Right renal pelvis (tissue), 4 donors: Measurements from ENCODE around the gene RNF213. TPM values are rescaled to one million over a fixed set of nuclear protein-coding genes. Genes with fewer than 3 reads are reported as not detected.
A peak's percentile ranks its signal among the peaks of the same experiment; 100 is the strongest.

Experiments
- DNase-seq, 4 donors: peaks; one replicate each; pipeline ENCODE4 v3.0.0-alpha.2; 2013; ENCODE audit warnings: low read depth in 4 of 4, low spot score in 3 of 4, missing footprints in 1 of 4
- polyA plus RNA-seq, 4 donors: library from polyadenylated mRNA; unstranded; fragments of 120-200 nt; gene quantifications; one replicate each; pipeline ENCODE4 v1.2.1, GENCODE V29; 2013; ENCODE audit not compliant: insufficient read length in 4 of 4

Gene RNF213
- polyA plus RNA-seq, 4 donors = 51.7 to 61.4 (median 55.2) TPM

DNA sequence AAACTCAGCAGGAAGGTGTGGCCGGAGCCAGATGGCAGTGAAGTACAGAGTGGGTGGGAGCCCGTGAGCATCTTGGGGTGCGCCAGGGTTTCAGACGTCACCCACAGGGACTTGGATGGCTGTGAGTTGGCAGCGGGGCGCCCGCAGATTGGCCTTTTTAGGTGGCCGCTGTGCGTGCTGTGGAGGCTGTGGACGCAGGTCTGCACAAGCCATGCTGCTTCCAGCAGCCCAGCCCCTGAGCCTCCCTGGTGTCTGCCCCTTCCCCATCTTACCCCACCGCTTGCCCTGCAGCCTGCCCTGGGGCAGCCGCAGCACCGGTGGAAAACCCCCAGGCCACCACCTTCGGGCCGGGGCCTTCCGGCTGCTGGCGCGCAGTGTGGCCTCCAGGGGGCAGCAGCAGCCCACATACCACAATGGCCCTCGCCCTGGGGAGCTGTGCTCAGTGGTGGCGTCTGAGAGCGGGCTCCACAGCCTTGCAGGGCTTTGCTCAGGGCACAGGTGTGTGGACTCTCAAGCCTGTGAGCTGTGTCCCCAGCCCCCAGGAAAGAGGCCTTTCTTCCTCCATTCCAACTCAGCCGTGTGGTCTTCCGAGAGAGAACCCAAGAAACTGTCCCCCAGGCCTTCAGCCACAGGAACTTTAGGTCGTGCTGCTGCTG is 166.1 kb downstream of the RNF213 start:
- DNase-seq = peak; percentile 31 to 59 (median 45)

DNA sequence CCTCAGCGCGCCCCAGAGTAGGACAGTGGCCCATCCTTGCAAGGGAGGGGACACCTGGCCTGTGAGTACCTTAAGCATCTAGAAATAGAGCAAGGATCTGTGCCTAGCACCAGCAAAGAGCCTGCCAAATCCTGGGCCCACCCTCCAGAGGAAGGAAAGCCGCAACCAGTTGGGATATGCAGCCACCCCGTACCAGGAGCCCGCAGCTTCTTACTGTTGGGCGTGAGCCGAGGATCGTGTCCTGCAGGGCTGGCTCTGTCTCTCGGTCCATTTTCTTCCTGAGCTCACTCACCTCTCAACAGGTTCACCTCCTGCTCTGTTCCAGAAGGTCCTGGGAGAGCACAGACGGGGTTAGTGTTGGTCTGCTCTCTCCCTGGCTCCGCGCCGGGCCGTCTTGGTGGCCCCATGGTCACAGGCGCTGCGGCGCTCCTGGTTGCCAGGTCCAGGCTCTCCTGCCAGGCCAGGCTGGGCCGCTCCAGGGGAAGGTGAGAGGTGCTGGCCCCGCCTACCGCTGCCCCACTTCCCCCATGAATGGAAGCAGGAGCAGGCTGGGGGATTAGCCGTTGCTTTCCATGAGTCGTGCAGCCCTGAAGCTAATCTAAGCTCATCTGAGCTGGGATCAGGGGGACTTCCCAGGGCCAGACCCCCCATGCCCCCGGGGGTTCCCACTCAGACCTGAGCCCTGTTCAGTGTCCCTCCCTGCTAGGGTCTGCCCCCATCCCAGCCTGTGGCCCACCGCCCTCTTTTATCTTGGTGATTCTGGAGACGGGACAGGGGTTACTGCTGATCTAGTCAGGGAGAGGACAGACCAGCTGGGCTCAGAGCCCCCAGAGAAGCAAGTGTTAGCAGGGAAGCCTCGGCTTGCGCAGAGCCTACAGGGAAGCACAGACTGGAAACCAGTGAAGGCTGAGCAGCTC is 167.0 kb downstream of the RNF213 start:
- no peak for DNase-seq

DNA sequence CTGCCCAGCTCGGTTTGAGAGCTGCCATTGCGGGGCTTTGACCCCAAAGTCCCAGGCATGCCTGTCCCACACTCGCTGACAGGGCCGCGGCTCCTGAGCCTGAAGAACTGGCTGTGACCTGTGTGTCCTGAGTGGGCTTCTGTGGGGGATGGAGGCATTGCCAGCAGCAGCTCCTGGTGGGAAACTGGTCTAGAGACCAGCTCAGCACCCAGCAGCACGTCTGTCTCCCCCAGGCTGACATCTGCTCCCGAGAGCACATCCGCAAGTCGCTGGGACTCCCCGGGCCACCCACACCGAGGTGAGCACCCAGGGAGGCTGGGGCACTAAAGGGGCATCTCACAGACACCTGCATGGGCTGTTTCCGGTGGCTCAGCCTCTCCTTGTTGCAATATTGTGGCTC is 167.7 kb downstream of the RNF213 start:
- no peak for DNase-seq

DNA sequence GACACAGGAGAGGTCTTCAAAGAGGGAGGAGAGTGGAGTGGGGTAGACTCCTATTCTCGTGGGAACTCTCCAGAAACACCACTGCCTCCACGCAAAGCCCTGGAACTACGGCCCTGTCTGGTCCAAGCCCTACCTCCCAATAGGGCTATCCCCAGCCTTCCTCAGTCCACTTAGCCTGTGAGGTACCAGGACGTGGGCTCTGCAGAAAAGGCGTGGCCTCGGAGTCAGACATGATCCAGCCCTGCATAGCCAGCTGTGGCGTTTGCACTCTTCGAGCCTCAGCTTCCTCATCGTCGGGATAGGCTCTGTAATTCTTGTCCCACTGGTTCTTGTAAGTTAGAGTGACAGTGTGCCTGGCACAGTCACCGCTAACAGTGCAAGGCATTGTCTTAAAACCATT is 168.1 kb downstream of the RNF213 start:
- DNase-seq = no peak

DNA sequence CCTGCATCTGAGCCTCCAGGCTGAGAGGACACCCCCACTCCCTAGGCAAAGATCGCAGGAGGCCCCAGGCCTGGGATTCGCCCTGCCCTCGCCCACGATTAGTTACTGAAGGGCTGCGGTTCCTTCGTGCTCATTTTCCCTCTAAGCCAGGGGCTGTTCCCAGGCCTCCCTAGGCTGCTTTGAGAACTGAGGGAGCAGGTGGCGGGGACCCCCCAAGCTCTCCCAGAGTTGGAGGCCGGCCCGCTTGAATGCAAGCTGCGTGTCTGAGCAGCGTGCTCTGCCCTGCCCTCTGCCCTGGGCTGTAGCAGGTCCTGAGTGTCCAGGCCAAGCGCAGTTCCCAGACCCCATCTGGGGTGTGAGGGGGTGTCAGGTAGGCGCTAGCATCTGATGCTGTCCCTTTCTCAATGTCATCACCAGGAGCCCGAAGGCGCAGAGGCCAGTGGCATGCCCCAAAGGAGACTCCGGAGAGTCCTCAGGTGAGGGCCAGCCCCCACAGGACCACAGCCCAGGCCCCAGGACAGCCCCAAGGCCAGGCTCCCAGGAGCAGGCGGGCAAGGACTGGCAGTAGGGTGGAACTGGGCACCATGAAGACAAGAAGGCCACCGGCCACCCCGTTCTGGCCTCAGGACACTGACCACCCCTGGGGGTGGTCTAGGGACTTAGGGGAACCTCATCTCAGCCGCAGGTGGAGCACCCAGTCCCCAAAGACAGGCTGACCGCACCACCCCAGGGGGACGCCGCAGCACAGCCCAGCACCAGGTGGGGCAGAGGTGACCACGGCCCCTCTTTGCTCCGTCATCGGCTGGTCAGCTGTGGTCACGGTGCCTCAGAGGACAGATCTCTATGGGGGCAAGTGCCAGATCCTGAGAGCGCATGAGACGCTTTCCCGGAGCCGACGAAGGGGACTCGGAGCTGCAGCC is 169.0 kb downstream of the RNF213 start:
- DNase-seq = no peak

DNA sequence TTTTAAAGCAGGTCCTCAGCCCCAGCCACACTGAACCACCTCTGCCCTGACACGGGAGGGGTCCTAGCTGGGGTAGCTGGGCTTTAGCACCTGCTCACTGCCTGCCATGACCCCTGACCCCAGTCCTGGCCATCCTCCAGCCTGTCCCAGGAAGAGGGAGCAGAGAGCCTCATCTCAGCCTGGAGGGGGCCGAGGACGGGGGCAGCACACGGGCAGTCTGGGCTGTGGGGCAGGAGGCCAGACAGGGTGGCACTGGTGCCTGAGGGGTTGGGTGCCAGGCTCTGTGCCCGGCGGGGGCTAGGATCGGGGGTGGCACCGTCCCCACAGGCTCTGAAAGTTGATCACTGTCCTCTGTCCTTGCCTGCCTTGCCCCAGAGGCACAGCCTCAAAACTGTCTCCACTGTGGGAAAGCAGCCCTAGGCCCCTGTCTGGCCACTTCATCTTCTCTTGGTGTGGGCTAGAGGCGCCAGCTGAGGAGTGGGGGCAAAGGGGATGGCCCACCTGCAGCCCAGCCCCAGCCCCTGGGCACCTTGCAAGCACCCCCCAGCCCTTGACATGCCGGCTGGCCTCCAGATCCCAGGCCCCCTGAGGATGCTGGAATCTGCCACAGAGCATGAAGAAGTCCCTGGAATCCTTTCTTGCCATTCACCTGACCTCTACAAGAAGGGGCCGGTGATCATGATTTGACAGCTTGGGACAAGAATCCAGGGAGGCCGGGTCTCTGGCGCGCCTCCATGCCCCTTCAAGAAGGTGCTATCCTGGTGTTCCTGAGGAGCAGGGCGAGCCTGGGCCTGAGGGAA is 170.0 kb downstream of the RNF213 start:
- no peak for DNase-seq

DNA sequence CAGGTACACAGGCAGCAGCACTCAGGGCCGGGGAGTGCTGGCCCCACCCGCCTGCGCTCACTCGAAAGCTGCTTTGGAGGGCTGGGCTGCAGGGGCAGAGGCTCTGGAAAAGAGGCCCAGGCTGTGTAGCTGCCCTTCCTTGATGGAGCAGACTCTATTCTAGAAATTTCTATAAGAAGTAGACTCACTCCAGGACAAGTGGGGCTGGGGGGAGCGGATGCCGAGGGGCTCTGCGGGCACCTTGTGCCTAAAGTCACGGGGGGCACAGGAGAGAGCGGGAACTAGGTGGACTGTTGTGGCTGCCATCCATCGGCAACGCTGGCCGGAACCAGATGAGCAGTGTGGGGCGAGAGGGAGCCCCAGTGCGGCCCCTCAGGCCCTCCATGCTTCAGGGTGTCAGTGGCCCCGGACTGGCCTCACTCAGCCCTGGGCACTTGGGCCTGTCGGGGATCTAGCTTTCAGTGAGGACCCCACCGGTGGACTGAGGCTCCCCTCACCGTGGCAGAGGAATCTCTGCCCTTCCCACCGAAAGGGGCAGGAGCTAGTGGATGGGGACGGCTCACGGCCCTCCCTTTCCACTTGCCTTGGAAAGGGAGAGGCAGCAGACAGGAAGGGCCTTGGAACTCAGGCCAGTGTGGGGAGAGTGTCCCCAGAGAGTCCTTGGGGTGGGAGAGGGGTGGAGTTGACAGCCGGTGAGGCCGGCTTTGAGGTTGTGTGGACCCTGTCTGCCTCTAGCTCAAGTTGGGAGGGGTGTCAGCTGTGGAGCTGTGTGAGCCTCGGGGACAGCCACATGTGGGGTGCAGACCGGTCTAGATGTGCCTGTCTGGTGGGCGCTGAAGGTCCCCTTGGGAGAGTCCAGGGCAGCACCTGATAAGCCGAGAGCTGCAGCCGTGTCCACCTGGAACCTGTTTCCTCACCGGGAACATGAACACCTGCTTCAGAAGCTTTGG is 170.9 kb downstream of the RNF213 start:
- DNase-seq = no peak

DNA sequence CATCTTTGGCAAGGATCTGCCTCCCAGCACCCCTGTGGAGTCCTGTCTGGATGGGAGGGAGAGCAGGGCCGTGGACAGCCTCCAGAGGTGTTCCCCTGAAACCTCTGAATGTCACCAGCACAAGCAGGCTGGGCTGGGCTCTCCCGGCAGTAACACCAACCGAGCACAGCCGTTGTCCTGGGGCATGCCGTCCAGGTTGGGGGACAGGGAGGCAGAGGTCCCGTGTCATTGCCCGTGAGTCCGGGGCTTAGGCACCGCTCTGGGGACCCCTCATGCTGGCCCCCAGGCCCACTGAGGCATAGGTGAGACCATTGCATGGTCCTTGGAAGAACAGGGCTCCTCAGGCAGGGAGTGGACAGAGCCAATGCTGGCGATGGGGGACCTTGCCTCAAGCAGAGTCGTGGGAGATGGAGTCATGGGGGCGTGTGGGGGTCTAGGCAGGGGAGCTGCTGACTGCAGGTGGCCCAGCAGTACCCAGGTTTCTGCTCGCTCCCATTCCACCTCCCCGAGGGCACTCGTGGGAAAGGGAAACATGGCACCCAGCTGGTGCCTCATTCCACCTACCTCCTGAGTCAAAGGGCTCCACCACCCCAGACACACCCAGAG is 171.8 kb downstream of the RNF213 start:
- no peak for DNase-seq

DNA sequence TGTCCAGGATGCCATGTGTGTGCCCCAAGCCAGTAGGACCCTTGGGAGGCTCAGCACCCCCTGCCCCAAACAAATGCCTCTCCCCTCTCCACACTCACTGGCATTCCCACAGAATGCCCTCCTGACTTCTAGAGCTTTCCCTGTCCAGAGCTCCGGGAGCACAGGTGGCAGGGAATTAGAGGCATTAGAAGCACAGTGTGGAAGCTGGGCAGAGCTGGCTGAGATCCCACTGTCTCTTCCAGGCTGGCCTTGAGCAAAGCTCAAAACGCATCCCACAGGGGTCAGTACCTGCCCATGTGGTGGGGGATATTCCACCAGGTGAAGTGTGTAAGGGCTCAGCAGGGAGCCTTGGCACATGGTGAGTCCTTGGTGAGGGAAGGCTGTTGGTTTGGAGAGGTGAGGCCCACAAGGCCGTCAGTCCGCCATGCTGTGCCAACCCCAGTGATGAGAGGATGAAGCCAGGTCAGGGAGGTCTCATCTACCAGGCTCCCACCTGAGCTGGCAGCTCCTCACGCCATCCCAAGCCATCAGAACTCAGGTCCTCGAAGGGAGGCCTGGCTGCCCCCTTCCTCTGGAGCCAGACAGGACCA is 172.4 kb downstream of the RNF213 start:
- no peak for DNase-seq

DNA sequence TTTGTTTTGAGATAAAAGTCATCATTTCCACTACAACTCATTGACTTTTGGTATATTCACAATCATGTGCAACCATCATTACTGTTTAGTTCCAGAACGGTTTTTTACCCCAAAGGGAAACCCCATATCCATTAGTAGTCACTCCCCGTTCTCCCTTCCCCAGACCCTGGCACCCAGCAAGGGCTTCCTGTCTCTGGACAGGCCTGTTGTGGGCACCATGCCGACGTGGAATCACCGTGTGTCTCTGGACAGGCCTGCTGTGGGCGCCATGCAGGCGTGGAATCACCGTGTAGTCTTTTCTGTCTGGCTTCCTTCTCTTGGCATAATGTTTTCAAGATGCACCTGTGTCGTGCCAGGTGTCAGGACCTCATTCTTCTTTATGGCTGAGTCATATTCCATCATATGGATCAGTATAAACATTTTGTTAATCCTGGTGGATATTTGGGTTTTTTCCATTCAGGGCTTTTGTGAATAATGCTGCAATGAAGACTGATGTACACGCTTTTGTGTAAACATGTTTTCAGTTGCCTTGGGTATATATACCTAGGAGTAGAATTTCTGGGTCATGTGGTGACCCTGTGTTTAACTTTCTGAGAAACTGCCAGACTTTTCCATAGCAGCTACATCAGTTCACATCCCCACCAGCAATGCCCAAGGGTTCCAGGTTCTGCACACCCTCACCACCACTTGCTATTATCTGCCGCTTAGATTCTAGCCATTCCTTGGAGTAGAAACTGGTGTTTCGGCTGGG is 173.4 kb downstream of the RNF213 start:
- no peak for DNase-seq

DNA sequence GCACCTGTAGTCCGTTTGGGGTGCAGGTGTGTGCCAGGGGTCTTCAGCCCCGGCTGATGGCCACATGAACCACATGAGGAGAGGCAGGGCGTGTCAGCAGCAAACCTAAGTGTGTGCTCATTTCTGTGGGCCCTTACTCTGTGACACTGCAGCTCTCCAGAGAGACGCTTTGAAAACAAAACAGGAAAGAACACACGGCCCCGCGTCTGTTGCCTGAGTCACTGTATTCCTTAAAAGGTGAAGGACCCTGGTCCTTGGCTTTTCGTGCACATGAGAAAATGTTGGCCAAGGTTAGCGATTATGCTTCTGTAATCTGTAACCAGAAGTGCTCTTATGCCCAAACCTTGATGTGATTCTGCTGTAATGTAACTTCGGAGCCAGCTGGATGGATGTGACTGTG is 176.9 kb downstream of the RNF213 start:
- DNase-seq = no peak

DNA sequence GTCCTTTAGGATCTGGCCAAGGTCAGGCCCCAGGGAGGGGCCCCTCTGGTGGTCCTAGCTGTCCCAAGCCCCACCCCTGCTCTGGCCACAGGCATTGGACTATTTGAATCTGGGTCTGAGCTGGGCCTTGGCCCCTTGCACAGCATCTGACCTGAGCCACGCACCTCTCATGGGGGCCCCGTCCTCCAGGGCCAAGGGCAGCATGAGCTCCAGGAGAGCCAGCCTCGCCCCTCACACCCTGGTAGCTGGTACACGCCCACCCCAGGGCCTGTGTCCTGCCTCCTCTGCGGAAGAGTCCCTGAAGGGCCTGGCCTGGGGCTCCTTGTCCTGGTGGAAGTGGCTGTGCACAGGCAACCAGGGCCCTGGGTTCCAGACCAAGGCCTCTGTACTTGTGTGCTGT is 178.2 kb downstream of the RNF213 start:
- DNase-seq = no peak

DNA sequence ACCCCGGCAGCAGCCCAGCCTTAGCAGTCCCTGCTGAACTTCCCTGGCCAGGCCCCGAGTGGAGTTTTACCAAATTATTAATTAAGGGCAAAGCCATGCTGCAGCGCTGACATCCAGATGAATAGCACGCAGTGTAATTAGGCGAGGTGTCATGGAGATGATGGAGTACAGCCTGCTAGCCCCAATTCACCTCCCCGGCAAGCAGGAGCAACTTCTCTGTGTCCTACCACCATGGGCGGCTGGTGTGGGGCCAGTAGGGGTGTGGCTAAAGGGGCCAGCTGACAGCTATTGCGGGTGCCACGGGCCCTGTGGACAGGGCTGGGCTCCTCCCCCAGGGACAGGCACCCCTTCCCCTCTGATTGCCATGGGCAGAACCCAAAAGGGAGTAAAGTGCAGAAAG is 178.8 kb downstream of the RNF213 start:
- DNase-seq = no peak

DNA sequence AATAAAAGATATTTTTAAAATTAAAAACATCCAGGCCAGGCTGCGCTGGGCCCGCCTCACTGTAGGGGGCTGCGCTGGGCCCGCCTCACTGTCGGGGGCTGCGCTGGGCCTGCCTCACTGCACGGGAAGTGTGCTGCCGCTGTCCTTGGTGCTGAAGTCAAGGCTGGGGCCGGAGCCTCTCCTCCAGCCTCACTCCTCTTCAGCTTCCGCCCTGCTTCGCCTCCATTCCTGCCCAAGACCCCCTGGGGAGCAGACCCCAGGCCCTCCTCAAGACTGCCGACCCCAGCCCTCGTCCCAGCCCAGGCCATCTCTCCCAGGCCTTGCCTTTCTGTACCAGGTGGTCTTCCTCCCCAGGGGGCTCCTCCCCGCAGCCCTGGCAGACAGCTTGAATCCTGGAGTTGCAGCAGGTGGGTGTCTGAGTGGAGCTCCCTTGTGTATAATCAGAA is 180.5 kb downstream of the RNF213 start:
- peak; percentile 63 to 73 (median 68) for DNase-seq

DNA sequence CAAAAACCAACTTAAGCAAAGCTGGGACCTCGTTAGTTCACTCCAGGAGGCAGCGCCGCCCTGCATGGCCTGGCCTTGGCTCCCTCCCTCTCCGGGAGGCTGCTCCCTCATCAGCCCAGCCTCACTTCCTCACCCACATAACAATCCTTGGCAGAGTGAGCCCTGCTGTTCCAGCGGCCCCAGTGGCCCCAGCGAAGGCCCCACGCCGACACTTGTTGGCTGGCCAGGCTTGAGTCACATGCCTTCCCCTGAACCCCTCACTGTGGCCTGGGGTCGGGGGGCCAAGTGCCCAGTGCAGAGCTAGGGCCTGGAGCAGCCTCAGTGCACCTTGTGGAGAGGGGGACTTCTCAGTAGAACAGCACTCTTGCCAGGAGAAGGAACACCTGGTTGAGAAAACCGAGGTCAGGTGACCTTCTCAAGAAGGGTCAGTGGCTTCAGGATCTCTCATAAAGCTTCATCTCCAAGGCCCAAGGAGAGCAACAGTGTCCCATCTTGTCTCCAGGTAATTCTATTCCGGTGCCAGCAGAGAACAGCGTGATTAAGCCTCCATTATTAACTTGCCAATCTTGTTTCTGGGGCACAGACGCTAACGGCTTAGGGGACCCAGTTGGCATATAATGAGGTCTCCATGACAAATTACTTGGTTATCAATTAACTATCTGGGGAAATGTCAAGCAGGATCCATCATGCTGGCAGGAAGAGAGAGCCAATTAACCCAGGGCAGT is 181.1 kb downstream of the RNF213 start:
- no peak for DNase-seq

DNA sequence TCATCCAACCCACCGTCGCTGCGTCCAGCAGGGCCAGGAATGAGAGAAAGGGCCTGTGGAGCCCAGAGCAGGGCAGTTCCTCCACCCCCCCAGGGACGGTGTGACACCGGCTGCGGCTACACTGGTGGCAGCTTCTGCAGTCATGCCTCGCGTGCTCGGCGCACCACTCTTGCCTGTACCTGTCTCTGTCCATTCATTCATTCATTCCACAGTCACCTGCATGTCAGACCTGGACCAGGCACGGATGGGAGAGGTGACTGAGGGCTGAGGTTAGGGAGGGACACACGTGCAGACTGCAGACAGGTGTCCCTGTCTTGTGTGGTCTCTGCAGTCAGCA is 181.6 kb downstream of the RNF213 start:
- no peak for DNase-seq

DNA sequence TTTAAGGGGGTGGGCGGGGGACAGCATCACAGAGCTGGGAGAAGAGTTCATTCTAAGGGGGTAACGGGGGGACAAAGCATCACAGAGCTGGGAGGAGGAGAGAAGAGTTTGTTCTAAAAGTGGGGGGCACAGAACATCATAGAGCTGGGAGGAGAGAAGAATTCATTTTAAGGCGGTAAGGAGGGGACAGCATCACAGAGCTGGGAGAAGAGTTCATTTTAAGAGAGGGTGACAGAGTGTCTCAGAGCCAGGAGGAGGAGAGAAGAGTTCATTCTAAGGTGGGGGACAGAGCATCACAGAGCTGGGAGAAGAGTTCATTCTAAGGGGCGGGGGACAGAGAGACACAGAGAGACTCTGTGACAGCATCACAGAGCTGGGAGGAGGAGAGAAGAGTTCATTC is 182.1 kb downstream of the RNF213 start:
- no peak for DNase-seq
